Measurements from ENCODE around the gene CCT3.

The CCT3 gene

DNA sequence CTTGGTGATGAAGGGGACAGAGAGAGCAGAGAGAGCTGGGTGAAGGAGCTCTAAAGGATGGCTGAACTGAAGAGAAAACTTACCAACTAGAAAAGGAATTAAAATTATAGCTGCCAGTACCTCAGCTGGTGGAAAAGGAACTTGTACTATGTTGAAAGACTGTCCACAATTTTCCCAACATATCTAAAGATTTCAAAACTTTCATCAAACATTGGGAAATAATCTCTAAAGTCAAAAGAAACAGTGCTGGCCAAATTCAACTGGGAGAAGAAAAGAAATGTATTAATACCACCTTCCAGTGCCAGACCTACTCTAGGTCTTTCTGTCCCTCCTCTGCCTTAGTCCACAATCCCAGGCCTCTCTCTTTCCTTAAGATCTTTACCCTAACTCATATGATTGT, 61.6 kb downstream of the CCT3 start:
- no peak for DNase-seq

GRCh38 chr1:156270314-156270713, 67.8 kb downstream of the CCT3 start:
- DNase-seq: no peak

DNA sequence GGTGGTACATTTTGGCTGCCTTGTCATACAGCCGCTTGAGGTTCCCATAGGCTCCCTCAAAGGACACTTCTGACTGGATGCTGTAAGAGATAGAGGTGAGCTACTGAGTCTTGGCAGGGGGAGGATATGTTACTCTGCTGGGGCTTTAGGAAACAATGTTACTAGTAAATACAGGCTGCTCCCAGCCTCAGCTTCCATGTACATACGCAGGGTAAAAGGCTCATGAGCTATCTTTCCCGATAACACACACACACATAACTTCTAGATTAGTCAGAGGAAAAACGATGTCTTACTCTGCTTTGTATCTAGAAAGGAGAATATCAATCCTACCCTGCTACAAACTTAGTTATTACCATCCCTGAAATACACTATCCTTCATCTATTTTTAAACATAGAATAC, 69.8 kb downstream of the CCT3 start:
- no peak for DNase-seq

GRCh38 chr1:156266051-156266450, 72.0 kb downstream of the CCT3 start:
- no peak for DNase-seq

DNA sequence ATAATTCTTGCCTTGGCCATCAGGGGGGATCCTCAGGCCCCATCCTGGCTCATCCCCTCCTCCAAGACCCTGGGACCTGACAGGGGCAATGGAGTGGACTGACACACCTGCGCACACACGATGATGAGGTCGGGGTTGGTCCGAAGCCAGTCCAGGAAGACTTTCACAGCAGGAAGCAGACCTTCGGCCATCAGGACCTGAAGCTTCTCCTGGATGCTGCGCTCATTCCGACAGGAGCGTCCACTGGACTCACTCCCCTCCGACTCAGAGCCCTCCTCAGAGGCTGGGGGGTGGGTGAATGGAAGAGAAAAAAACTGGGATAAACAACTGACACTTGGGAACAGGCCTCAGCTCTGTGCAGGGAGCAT, 74.8 kb downstream of the CCT3 start:
- no peak for DNase-seq

DNA sequence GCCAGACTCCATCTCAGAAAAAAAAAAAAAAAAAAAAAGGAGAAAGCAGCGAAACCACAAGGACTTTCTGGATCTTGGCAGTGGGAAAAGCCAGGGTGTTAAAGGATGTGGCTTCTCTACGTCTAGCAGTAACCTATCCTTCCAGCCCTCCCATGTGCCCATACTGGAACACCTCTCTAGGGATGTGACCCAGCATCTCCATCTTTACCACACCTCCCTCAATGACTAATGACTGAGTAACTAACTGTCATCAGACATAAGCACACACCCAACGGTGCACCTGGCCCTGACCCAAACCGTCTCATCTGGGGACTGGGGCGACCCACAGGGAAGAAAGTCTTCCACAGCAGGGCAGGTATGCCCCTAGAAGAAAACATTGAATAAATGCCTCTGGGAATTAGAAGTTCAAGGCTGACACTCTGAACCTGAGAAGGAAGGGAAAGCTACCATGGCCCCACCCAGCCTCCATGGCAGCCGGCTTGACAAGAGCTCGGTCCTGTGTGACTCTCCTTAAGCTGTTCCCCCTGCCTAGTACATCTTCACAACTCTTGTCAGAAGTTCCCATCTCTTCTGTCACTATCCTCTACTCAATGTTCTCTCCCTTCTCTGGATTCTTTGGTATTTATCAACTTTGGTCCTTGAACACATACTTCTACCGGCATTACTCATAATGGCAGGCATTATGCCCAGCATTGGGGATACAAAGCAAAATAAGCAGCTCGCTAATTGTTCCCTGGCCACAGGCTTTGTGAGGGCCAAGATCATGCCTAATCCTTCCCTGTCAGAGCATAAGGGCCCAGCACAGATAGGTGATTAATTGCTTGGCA, 75.4 kb downstream of the CCT3 start:
- no peak for DNase-seq

- DNase-seq: no peak
Measured at GRCh38 chr1:156260896-156261295, 77.2 kb downstream of the CCT3 start.

DNA sequence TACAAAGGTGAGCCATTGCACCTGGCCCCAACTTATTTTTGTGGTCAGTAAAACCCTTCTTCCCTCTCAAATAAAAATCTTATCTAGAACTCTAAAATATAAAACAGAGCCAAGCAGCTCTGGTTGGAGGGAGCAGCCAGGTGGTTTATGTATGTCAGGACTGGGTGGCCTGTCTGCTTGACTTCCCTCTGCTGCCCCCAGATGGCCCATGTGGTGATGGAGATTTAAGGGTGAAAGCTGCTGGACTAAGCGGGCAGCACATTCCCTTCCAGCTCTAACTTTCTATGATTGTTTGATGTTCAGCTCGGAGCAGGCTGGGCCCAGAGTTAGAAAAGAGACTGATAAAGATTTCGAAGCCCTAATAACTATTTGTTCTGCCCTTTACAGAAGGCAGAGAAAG, 78.3 kb downstream of the CCT3 start:
- no peak for DNase-seq

Measured in retina (tissue), 1 donor.